RWPE1 (cell line): ENCODE results near the gene CACNA2D4.

Experiments used
- CTCF ChIA-PET: fragments of 350-600 bp; sonication (Branson Sonifier 250); formaldehyde crosslinking; extraction: SDS; loops from one replicate; lab custom pipeline; 2021; lab: Yijun Ruan, JAX
- POLR2A ChIA-PET: fragments of 400-600 bp; formaldehyde crosslinking; extraction: SDS; loops from one replicate; lab custom pipeline; 2020; ENCODE audit warnings: antibody characterized with exemption; ENCODE audit not compliant: low non-redundant PET; lab: Yijun Ruan, JAX
- DNase-seq: peaks from one replicate; pipeline ENCODE4 v3.0.0; 2012; ENCODE audit warnings: low spot score
- H3K27ac ChIP-seq: fragments of 450-650 bp; 2 replicates; pipeline ENCODE4 v1.5.1; 2017
- TF ChIP-seq, protein P1 (sequence below): fragments of 450-650 bp; conservative IDR thresholded peaks from 2 replicates; pipeline ENCODE4 v1.5.1; 2017; ENCODE audit warnings: low read depth, mild to moderate bottlenecking

Gene CACNA2D4

DNA sequence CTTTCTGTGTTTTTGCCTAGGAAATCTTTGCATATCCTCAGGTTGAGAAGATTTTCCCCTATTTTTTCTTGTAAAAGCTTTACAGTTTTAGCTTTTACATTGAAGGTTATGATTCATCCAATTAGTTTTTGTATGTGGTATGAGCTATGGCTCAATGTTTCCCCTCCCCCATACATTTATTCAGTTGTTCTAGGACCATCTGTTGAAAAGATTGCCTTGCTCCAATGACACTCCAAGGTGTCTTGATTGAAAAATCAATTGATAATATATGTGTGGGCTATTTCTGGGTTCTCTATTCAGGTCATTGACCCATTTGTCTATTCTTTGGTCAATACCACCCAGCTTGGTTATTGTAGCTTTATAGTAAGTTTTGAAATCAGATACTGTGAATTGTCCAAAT is 55.5 kb downstream of the CACNA2D4 start:
- TF ChIP-seq, protein P1, sequence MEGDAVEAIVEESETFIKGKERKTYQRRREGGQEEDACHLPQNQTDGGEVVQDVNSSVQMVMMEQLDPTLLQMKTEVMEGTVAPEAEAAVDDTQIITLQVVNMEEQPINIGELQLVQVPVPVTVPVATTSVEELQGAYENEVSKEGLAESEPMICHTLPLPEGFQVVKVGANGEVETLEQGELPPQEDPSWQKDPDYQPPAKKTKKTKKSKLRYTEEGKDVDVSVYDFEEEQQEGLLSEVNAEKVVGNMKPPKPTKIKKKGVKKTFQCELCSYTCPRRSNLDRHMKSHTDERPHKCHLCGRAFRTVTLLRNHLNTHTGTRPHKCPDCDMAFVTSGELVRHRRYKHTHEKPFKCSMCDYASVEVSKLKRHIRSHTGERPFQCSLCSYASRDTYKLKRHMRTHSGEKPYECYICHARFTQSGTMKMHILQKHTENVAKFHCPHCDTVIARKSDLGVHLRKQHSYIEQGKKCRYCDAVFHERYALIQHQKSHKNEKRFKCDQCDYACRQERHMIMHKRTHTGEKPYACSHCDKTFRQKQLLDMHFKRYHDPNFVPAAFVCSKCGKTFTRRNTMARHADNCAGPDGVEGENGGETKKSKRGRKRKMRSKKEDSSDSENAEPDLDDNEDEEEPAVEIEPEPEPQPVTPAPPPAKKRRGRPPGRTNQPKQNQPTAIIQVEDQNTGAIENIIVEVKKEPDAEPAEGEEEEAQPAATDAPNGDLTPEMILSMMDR = no peak
- ChIA-PET POLR2A (no interaction called here), CTCF (interaction anchor here (0.9 kb wide), 1 partner anchor 721 kb away, joined by 4 read pairs; no protein-coding TSS in a partner anchor)
- DNase-seq = no peak
- no peak overlapping the region for H3K27ac ChIP-seq

GRCh38 chr12:1859643-1860042 is 58.8 kb downstream of the CACNA2D4 start:
- CTCF ChIA-PET = interaction anchor here (0.6 kb wide), 1 partner anchor 104 kb away, joined by 3 read pairs; no protein-coding TSS in a partner anchor
- no peak overlapping the region for H3K27ac ChIP-seq
- POLR2A ChIA-PET = no interaction called here
- TF ChIP-seq, protein P1 = no peak
- DNase-seq = no peak

DNA sequence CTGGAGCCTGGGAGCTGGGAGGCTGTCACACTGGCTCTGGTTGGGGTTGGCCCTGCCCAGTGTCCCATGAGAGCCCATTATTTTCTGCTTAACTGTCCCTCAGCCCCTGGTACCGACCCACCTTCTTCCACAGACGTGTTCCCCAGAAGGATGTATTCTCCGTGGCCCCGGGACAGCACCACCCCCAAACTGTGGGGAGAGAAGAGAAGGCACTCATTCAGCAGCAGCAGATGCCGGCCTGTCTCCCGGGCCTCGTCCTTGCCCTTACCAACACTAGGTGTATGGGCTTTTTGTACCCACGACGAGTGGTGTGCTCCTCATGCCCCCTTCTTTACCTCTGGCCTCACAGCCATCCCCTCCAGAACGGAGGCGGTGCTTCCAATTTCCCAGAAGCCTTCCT is 60.0 kb downstream of the CACNA2D4 start:
- H3K27ac ChIP-seq = no peak overlapping the region
- ChIA-PET CTCF (interaction anchor here (0.7 kb wide), 1 partner anchor 432 kb away, joined by 5 read pairs; no protein-coding TSS in a partner anchor), POLR2A (no interaction called here)
- TF ChIP-seq, protein P1 = no peak
- no peak for DNase-seq

- POLR2A ChIA-PET = no interaction called here
- CTCF ChIA-PET = no interaction called here
- H3K27ac ChIP-seq = no peak overlapping the region
- DNase-seq = no peak
- TF ChIP-seq, protein P1 = no peak
Observed at GRCh38 chr12:1857821-1858220, 60.6 kb downstream of the CACNA2D4 start.

DNA sequence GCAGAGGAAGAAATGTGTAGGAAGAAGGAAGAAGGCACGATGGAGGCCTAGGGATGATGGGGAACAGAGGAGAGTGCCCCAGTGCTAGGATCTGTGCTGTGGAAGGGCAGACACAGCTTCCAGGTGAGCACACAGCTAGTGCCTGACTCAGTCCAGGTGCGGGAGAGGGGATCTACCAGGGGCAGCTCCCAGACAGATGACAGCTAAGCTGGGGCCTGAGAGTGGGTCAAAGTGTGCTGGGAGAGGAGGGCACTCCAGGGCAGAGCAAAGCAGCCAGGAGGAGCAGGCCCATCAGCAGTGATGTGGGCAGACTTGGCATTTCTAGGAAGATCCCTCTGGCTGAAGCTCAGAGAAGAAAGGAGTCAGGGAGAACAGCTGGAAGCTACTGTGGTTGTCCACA is 61.4 kb downstream of the CACNA2D4 start:
- CTCF ChIA-PET = interaction anchor here (1.1 kb wide), 1 partner anchor 9 kb away, joined by 10 read pairs; no protein-coding TSS in a partner anchor
- TF ChIP-seq, protein P1 = no peak
- POLR2A ChIA-PET = interaction anchor here (0.6 kb wide), 1 partner anchor 12 kb away, joined by 9 read pairs; no protein-coding TSS in a partner anchor

DNA sequence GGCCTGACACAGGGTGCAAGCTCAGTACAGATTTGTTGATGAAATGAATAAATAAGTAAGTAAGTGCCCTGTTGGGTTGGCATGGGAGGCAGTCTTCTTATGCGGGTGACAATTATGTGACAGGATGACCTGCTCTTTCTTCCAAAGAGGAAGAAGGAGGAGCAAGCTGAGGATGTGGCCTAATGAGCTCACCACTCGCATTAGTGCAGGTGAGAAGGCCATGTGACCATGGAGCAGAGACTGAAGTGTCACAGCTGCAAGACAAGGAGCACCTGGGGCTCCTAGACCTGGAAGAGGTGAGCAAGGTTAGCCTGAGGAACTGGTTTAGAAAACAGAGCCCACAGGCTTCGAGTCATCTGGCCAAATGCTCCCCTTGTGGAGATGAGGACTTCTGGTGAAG is 63.2 kb downstream of the CACNA2D4 start:
- TF ChIP-seq, protein P1 = no peak
- DNase-seq = no peak
- POLR2A ChIA-PET = no interaction called here
- H3K27ac ChIP-seq = no peak overlapping the region
- CTCF ChIA-PET = interaction anchor here (0.6 kb wide), 1 partner anchor 12 kb away, joined by 3 read pairs; no protein-coding TSS in a partner anchor

More for the DNA sequence above, 61.4 kb downstream of the CACNA2D4 start:
- no peak for DNase-seq
- H3K27ac ChIP-seq = no peak overlapping the region
